Activated CD8-positive, alpha-beta T cell treated with anti-CD3 and anti-CD28 coated beads for 36 hours (primary cell): ENCODE results near the gene UGT1A8. TPM values are rescaled to one million over a fixed set of nuclear protein-coding genes. Genes with fewer than 3 reads are reported as not detected.

Experiments
- ATAC-seq: fragments of 200-7000 bp; cut with Tn5 transposase; one replicate; pipeline ENCODE4 v1.10.0; 2021; ENCODE audit warnings: mild to moderate bottlenecking, moderate library complexity
- CTCF ChIA-PET: fragments of 350-600 bp; sonication (Branson Sonifier 250); formaldehyde crosslinking; loops from one replicate; lab custom pipeline; 2021; ENCODE audit warnings: antibody characterized with exemption; lab: Charles Lee
- POLR2A ChIA-PET: fragments of 350-600 bp; sonication (Branson Sonifier 250); formaldehyde crosslinking; loops from one replicate; lab custom pipeline; 2021; ENCODE audit warnings: antibody characterized with exemption; lab: Charles Lee
- DNase-seq: peaks from one replicate; pipeline ENCODE4 v3.0.0-alpha.2; 2020
- H3K27ac Mint-ChIP-seq: one replicate; pipeline ENCODE4 v1.8.0; 2021; ENCODE audit warnings: mild to moderate bottlenecking, mixed read lengths
- H3K27me3 Mint-ChIP-seq: one replicate; pipeline ENCODE4 v1.8.0; 2021; ENCODE audit warnings: mixed read lengths
- H3K36me3 Mint-ChIP-seq: one replicate; pipeline ENCODE4 v1.8.0; 2021; ENCODE audit warnings: low read depth, mixed read lengths
- H3K4me1 Mint-ChIP-seq: one replicate; pipeline ENCODE4 v1.8.0; 2021; ENCODE audit warnings: low read depth, mixed read lengths
- H3K4me3 Mint-ChIP-seq: one replicate; pipeline ENCODE4 v1.8.0; 2021; ENCODE audit warnings: mild to moderate bottlenecking, moderate library complexity, mixed read lengths
- H3K9me3 Mint-ChIP-seq: one replicate; pipeline ENCODE4 v1.8.0; 2021; ENCODE audit warnings: mixed read lengths
- intact Hi-C: fragments of 100-400 bp; cut with micrococcal nuclease; formaldehyde crosslinking; loops from one replicate; pipeline ENCODE4 v1.10.0; 2022
- total RNA-seq, 2 experiments: library from RNA; stranded (reverse); gene quantifications; one replicate each; pipeline ENCODE4 v1.2.3, GENCODE V29; 2021
- TF ChIP-seq, protein P1 (sequence below): fragments of 200-600 bp; IDR thresholded peaks from one replicate; pipeline ENCODE4 v1.8.0; 2022; ENCODE audit warnings: antibody characterized with exemption, mild to moderate bottlenecking

The UGT1A8 gene
- total RNA-seq, 2 experiments from 2014 or later, result not detected

DNA sequence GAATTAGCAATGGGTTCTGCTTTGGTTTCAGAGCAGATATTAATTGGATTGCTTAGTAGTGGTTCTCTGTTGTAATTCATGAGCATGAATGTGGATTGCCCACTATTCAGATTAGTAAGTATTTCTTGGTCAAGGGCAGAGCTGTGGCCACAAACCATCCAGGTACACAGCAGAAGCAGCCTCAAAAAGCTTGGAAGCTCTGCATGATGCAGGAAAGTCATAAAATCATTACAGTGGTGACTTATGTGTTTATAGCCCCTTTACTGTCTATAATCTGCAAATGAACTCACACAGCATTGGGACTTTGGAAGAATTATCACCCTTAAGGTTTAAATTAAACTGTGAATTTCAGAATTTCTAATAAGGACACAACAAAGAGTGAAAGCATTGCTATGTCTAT lies 140.7 kb downstream of the UGT1A8 start:
- intact Hi-C loops, result no loop called here
- DNase-seq, result no peak
- ChIA-PET CTCF (no interaction called here), POLR2A (no interaction called here)
- H3K4me1 Mint-ChIP-seq, result no peaks in the 10 kb centered on the region
- ATAC-seq, result no peak
- TF ChIP-seq, protein P1, sequence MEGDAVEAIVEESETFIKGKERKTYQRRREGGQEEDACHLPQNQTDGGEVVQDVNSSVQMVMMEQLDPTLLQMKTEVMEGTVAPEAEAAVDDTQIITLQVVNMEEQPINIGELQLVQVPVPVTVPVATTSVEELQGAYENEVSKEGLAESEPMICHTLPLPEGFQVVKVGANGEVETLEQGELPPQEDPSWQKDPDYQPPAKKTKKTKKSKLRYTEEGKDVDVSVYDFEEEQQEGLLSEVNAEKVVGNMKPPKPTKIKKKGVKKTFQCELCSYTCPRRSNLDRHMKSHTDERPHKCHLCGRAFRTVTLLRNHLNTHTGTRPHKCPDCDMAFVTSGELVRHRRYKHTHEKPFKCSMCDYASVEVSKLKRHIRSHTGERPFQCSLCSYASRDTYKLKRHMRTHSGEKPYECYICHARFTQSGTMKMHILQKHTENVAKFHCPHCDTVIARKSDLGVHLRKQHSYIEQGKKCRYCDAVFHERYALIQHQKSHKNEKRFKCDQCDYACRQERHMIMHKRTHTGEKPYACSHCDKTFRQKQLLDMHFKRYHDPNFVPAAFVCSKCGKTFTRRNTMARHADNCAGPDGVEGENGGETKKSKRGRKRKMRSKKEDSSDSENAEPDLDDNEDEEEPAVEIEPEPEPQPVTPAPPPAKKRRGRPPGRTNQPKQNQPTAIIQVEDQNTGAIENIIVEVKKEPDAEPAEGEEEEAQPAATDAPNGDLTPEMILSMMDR, result no peak
- H3K36me3 Mint-ChIP-seq, result no peaks in the 10 kb centered on the region
- H3K27me3 Mint-ChIP-seq, result no peaks in the 10 kb centered on the region
- no peaks in the 10 kb centered on the region for H3K9me3 Mint-ChIP-seq
- no peak overlapping the region for H3K27ac Mint-ChIP-seq
- no peak overlapping the region for H3K4me3 Mint-ChIP-seq

DNA sequence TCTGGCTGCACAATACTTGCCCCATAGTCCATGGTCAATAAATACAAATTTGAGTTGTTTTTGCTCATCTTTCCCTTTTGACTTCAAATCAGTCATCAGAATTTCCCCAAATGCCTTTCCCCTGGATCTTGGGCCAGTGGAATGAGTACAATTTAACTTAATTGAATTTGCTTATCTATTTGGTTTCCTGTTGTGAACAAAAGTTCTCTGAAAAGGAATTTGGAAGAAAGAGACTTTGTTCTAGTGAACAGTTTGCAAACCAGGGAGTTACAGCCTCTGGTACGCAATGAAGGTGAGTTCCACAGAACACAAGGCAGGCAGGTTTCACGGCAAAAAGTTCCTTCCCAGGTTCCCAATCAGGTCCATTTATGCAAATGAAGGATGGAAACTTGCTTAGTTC lies 141.4 kb downstream of the UGT1A8 start:
- Mint-ChIP-seq H3K36me3 (no peaks in the 10 kb centered on the region), H3K27me3 (peaks cover 2% of the 10 kb centered on the region), H3K9me3 (no peaks in the 10 kb centered on the region), H3K4me3 (no peak overlapping the region), H3K4me1 (no peaks in the 10 kb centered on the region), H3K27ac (no peak overlapping the region)
- intact Hi-C loops, result no loop called here
- TF ChIP-seq, protein P1, result no peak
- no peak for DNase-seq
- ChIA-PET POLR2A (no interaction called here), CTCF (no interaction called here)
- ATAC-seq, result no peak

DNA sequence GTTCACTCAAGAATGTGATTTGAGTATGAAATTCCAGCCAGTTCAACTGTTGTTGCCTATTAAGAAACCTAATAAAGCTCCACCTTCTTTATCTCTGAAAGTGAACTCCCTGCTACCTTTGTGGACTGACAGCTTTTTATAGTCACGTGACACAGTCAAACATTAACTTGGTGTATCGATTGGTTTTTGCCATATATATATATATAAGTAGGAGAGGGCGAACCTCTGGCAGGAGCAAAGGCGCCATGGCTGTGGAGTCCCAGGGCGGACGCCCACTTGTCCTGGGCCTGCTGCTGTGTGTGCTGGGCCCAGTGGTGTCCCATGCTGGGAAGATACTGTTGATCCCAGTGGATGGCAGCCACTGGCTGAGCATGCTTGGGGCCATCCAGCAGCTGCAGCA lies 142.6 kb downstream of the UGT1A8 start, which contains the start of gene UGT1A1:
Gene UGT1A1, plus strand, starts transcription at position 228 of the 400 bp plus-strand sequence. Its CDS starts 18 bp downstream, at position 246.
- Mint-ChIP-seq H3K27me3 (peaks cover 7% of the 10 kb centered on the region), H3K4me3 (no peak within 1 kb of the TSS), H3K9me3 (no peaks in the 10 kb centered on the region), H3K4me1 (no peaks in the 10 kb centered on the region), H3K36me3 (no peaks in the 10 kb centered on the region), H3K27ac (no peak within 1 kb of the TSS)
- no peak for DNase-seq
- CTCF ChIA-PET, result no interaction called here
- POLR2A ChIA-PET, result no interaction called here
- no peak for ATAC-seq
- intact Hi-C loops, result no loop called here
- TF ChIP-seq, protein P1, result no peak

DNA sequence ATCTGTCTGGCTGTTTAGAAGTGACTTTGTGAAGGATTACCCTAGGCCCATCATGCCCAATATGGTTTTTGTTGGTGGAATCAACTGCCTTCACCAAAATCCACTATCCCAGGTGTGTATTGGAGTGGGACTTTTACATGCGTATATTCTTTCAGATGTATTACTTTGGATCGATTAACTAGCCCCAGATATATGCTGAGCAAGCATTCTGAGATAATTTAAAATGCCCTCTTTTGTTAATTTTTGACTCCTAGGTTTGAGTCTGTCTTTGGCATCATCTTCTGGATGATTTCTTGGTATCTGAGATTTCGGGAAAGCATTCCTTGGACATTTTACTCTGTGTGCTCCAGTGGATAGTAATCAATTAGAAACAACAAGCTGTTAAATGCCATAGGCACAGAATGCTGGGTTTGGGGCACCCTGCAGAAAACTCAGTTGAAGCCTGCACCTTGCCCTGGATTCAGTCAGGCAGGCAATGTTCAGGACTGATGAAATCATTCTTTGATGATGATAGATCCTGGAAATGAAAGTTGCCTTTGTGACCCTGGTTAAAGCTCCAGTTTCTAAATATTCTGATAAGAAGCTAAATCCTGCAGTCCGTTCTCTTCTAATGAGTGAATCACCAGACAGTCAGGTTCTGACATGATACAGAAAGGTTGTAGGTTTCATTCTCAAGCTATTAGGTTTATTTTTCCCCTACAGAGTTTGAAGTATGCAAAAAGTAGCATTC lies 143.8 kb downstream of the UGT1A8 start:
- TF ChIP-seq, protein P1, result no peak
- ATAC-seq, result no peak
- Mint-ChIP-seq H3K4me3 (no peak overlapping the region), H3K27ac (no peak overlapping the region), H3K4me1 (no peaks in the 10 kb centered on the region), H3K27me3 (peaks cover 11% of the 10 kb centered on the region), H3K9me3 (no peaks in the 10 kb centered on the region), H3K36me3 (no peaks in the 10 kb centered on the region)
- intact Hi-C loops, result no loop called here
- POLR2A ChIA-PET, result no interaction called here
- CTCF ChIA-PET, result no interaction called here
- DNase-seq, result no peak

DNA sequence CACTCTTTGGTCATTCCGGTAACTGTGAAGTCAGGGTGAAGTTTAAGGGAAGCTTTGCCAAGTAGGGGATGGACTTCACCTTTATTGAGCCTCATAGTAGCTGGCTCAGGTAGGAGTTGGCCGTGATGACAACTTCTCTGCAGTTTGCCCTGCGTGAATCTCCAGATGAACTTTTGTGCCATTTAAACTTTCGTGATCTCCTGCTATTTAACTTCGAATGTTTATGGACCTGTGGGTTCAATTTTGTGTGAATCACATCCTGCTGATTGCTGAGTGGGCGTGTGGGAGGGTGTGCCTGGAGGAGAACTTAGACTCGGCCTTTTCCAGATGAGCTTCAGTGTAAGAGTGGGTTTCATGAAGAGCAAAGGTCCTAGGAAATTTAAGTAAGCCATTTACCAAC lies 146.8 kb downstream of the UGT1A8 start:
- CTCF ChIA-PET, result no interaction called here
- POLR2A ChIA-PET, result no interaction called here
- DNase-seq, result no peak
- Mint-ChIP-seq H3K4me1 (no peaks in the 10 kb centered on the region), H3K9me3 (no peaks in the 10 kb centered on the region), H3K27ac (no peak overlapping the region), H3K27me3 (peaks cover 15% of the 10 kb centered on the region), H3K36me3 (no peaks in the 10 kb centered on the region), H3K4me3 (no peak overlapping the region)
- ATAC-seq, result no peak
- intact Hi-C loops, result no loop called here
- TF ChIP-seq, protein P1, result no peak
